HepG2 (cell line): ENCODE measurements around the gene TAS1R1. TPM values are rescaled to one million over a fixed set of nuclear protein-coding genes. Genes with fewer than 3 reads are reported as not detected.

Experiments used
- CERS6 ChIP-seq: sonication (generic); formaldehyde crosslinking; IDR thresholded peaks from 2 replicates; pipeline ENCODE4 v1.5.0; 2020; ENCODE audit warnings: missing genetic modification reagents
- CTCF ChIP-seq: sonication (generic); formaldehyde crosslinking; IDR thresholded peaks from 2 replicates; pipeline ENCODE4 v1.5.0; 2020; ENCODE audit warnings: mild to moderate bottlenecking, missing genetic modification reagents, moderate library complexity
- DR1 ChIP-seq: sonication (generic); formaldehyde crosslinking; IDR thresholded peaks from 2 replicates; pipeline ENCODE4 v1.8.0; 2021; ENCODE audit warnings: mild to moderate bottlenecking, missing genetic modification reagents, inconsistent platforms
- HMGA1 ChIP-seq: sonication (generic); formaldehyde crosslinking; conservative IDR thresholded peaks from 2 replicates; pipeline ENCODE4 v1.4.0; 2020; ENCODE audit warnings: missing genetic modification reagents
- ISX ChIP-seq: sonication (generic); formaldehyde crosslinking; conservative IDR thresholded peaks from 2 replicates; pipeline ENCODE4 v1.5.0; 2020; ENCODE audit warnings: missing genetic modification reagents
- KAT2B ChIP-seq: fragments of 150-350 bp; IDR thresholded peaks from 2 replicates; pipeline ENCODE4 v1.6.1; 2014; ENCODE audit warnings: low read depth, low read length, borderline replicate concordance
- KLF12 ChIP-seq: sonication (generic); formaldehyde crosslinking; IDR thresholded peaks from 2 replicates; pipeline ENCODE4 v1.4.0; 2020; ENCODE audit warnings: missing genetic modification reagents, borderline replicate concordance
- SP4 ChIP-seq: sonication (generic); formaldehyde crosslinking; IDR thresholded peaks from 2 replicates; pipeline ENCODE4 v1.8.1; 2023; ENCODE audit warnings: mild to moderate bottlenecking, missing genetic modification reagents
- TERF1 ChIP-seq: sonication (generic); formaldehyde crosslinking; IDR thresholded peaks from 2 replicates; pipeline ENCODE4 v1.8.0; 2022; ENCODE audit warnings: mild to moderate bottlenecking, missing genetic modification reagents, moderate library complexity
- ZHX1 ChIP-seq: sonication (generic); formaldehyde crosslinking; IDR thresholded peaks from 2 replicates; pipeline ENCODE4 v1.8.1; 2022; ENCODE audit warnings: low read depth, mild to moderate bottlenecking, missing genetic modification reagents
- ZNF124 ChIP-seq: sonication (generic); formaldehyde crosslinking; IDR thresholded peaks from 2 replicates; pipeline ENCODE4 v1.4.0; 2020; ENCODE audit warnings: missing genetic modification reagents
- ZNF468 ChIP-seq: sonication (generic); formaldehyde crosslinking; IDR thresholded peaks from 2 replicates; pipeline ENCODE4 v1.8.0; 2022; ENCODE audit warnings: mild to moderate bottlenecking, moderate library complexity, missing genetic modification reagents
- polyA plus RNA-seq, 8 experiments: library from polyadenylated mRNA; depleted of rRNA in 3 of 8; stranded (reverse) in 7 of 8; unstranded in 1 of 8; fragments of >200 nt; fragmentation: Illumina TruSeq in 4 of 8; extraction: Trizol in 4 of 8; gene quantifications; 2 replicates each; pipeline versions ENCODE4 v1.2.1 to v1.2.3, GENCODE V29; 2011 to 2016; ENCODE audit warnings: low read depth in 4 of 8, missing spikeins in 1 of 8, mixed read lengths in 1 of 8; ENCODE audit not compliant: insufficient read depth in 1 of 8
- total RNA-seq, 5 experiments: library from RNA; depleted of rRNA; stranded (reverse); fragments of >200 nt; fragmentation: Illumina TruSeq; extraction: Trizol; gene quantifications; 2 replicates each; pipeline ENCODE4 v1.2.3, GENCODE V29; 2016; ENCODE audit warnings: low read depth in 1 of 5
- TF ChIP-seq, protein P1 (sequence below): sonication (generic); formaldehyde crosslinking; IDR thresholded peaks from 2 replicates; pipeline ENCODE4 v1.4.0; 2020; ENCODE audit warnings: missing genetic modification reagents, borderline replicate concordance
- TF ChIP-seq, protein P2 (sequence below): sonication (generic); formaldehyde crosslinking; IDR thresholded peaks from 2 replicates; pipeline ENCODE4 v1.4.0; 2020; ENCODE audit warnings: missing genetic modification reagents, borderline replicate concordance

Gene TAS1R1
- total and polyA plus RNA-seq, 2 of the 13 experiments (the other 11 are each of a cell fraction or from before 2014, with no cell fraction given): 1.4 to 1.6 TPM

GRCh38 chr1:6554031-6554906 is 838 bp upstream of the TAS1R1 start, which contains the start of gene NOL9 (continued):
- TF ChIP-seq CTCF (CRISPR knock-in tag): peak; percentile 93
- no peak for TF ChIP-seq ZNF124 (CRISPR knock-in tag)
- TF ChIP-seq, protein P1, sequence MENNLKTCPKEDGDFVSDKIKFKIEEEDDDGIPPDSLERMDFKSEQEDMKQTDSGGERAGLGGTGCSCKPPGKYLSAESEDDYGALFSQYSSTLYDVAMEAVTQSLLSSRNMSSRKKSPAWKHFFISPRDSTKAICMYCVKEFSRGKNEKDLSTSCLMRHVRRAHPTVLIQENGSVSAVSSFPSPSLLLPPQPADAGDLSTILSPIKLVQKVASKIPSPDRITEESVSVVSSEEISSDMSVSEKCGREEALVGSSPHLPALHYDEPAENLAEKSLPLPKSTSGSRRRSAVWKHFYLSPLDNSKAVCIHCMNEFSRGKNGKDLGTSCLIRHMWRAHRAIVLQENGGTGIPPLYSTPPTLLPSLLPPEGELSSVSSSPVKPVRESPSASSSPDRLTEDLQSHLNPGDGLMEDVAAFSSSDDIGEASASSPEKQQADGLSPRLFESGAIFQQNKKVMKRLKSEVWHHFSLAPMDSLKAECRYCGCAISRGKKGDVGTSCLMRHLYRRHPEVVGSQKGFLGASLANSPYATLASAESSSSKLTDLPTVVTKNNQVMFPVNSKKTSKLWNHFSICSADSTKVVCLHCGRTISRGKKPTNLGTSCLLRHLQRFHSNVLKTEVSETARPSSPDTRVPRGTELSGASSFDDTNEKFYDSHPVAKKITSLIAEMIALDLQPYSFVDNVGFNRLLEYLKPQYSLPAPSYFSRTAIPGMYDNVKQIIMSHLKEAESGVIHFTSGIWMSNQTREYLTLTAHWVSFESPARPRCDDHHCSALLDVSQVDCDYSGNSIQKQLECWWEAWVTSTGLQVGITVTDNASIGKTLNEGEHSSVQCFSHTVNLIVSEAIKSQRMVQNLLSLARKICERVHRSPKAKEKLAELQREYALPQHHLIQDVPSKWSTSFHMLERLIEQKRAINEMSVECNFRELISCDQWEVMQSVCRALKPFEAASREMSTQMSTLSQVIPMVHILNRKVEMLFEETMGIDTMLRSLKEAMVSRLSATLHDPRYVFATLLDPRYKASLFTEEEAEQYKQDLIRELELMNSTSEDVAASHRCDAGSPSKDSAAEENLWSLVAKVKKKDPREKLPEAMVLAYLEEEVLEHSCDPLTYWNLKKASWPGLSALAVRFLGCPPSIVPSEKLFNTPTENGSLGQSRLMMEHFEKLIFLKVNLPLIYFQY (CRISPR knock-in tag): 0 out of 2 replicates have a peak, but pooled peaks have one; percentile 48
- peak; percentile 80 for TF ChIP-seq SP4 (CRISPR knock-in tag)
- TF ChIP-seq ZNF468: no peak
- peak; percentile 72 for TF ChIP-seq DR1 (CRISPR knock-in tag)
- peak; percentile 92; the same call in 1 of the 2 replicates for TF ChIP-seq KLF12 (CRISPR knock-in tag)
- TF ChIP-seq ZHX1 (CRISPR knock-in tag): peak; percentile 74; the same call in 1 of the 2 replicates
- TF ChIP-seq HMGA1 (CRISPR knock-in tag): no peak
- TF ChIP-seq, protein P2, sequence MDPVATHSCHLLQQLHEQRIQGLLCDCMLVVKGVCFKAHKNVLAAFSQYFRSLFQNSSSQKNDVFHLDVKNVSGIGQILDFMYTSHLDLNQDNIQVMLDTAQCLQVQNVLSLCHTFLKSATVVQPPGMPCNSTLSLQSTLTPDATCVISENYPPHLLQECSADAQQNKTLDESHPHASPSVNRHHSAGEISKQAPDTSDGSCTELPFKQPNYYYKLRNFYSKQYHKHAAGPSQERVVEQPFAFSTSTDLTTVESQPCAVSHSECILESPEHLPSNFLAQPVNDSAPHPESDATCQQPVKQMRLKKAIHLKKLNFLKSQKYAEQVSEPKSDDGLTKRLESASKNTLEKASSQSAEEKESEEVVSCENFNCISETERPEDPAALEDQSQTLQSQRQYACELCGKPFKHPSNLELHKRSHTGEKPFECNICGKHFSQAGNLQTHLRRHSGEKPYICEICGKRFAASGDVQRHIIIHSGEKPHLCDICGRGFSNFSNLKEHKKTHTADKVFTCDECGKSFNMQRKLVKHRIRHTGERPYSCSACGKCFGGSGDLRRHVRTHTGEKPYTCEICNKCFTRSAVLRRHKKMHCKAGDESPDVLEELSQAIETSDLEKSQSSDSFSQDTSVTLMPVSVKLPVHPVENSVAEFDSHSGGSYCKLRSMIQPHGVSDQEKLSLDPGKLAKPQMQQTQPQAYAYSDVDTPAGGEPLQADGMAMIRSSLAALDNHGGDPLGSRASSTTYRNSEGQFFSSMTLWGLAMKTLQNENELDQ (CRISPR knock-in tag): no peak
- no peak for TF ChIP-seq CERS6 (CRISPR knock-in tag)
- no peak for TF ChIP-seq TERF1 (CRISPR knock-in tag)
- TF ChIP-seq ISX (CRISPR knock-in tag): peak; percentile 73; the same call in 1 of the 2 replicates
- TF ChIP-seq KAT2B: no peak
